NCI-H526 treated with DMSO at 0.1 percent for 48 hours (cell line): Measurements from ENCODE around the gene EIF1.
"Not testable (repeated sequence)": the region's sequence is repeated elsewhere in the genome, so short reads cannot be mapped to it uniquely, and the experiment has no call there.

ENCODE experiments used
- DNase-seq: peaks from one replicate; lab custom pipeline; 2025; lab: John Stamatoyannopoulos, UW

Gene EIF1

GRCh38 chr17:41688641-41689496 is at the start of gene EIF1:
Gene EIF1, plus strand, starts transcription at chr17:41688885. Its CDS starts 154 bp downstream, at chr17:41689039.
- DNase-seq, result peak; percentile 97

GRCh38 chr17:41638941-41639340 is 49.7 kb upstream of the EIF1 start:
- DNase-seq, result no peak

GRCh38 chr17:41639492-41640473 is 48.9 kb upstream of the EIF1 start:
- no peak for DNase-seq

GRCh38 chr17:41640596-41640995 is 48.1 kb upstream of the EIF1 start:
- not testable (repeated sequence) for DNase-seq

GRCh38 chr17:41642252-41643156 is 46.2 kb upstream of the EIF1 start:
- no peak for DNase-seq

- no peak for DNase-seq
These were observed 41.5 kb upstream of the EIF1 start for GRCh38 chr17:41647038-41647813.

- DNase-seq, result peak; percentile 64
These were observed 40.7 kb upstream of the EIF1 start for GRCh38 chr17:41647940-41648410.

- DNase-seq, result peak; percentile 55
These were observed 40.1 kb upstream of the EIF1 start for GRCh38 chr17:41648411-41649195.

GRCh38 chr17:41649923-41650519 is 38.7 kb upstream of the EIF1 start:
- DNase-seq, result no peak

- no peak for DNase-seq
These were observed 37.7 kb upstream of the EIF1 start for GRCh38 chr17:41650794-41651624.

- no peak for DNase-seq
These were observed 36.8 kb upstream of the EIF1 start for GRCh38 chr17:41651625-41652460.

- DNase-seq, result no peak
These were observed 36.2 kb upstream of the EIF1 start for GRCh38 chr17:41652461-41652970.

- DNase-seq, result no peak
These were observed 35.3 kb upstream of the EIF1 start for GRCh38 chr17:41653421-41653820.

GRCh38 chr17:41653892-41654677 is 34.6 kb upstream of the EIF1 start:
- peak; percentile 8 for DNase-seq

- no peak for DNase-seq
These were observed 33.7 kb upstream of the EIF1 start for GRCh38 chr17:41654678-41655607.
